Measurements from ENCODE around the gene ABLIM3. TPM values are rescaled to one million over a fixed set of nuclear protein-coding genes. Genes with fewer than 3 reads are reported as not detected.
"Not testable (repeated sequence)": the region's sequence is repeated elsewhere in the genome, so short reads cannot be mapped to it uniquely, and the experiment has no call there.

Gene ABLIM3
- total RNA-seq, 1 donor from 2014 or later = 122 TPM

- Histone ChIP-seq H3K27me3 (ENCODE audit: low read depth) (no peaks in the 10 kb centered on the region), H3K4me3 (peak within 1 kb of the TSS; percentile 73), H3K36me3 (peaks cover 5% of the 10 kb centered on the region), H3K4me1 (peaks cover 51% of the 10 kb centered on the region), H3K27ac (replicated peaks) (peak within 1 kb of the TSS; percentile 95), H3K9me3 (replicated peaks) (peaks cover 14% of the 10 kb centered on the region)
- intact Hi-C loops (cut with micrococcal nuclease) = no loop called here
- DNase-seq = peak; percentile 82
- TF ChIP-seq CTCF (IDR thresholded peaks at IDR 0.05; ENCODE audit: borderline replicate concordance) = no peak
Observed at GRCh38 chr5:149271716-149272563, 130.6 kb downstream of the ABLIM3 start, which contains the start of gene AFAP1L1. Gene AFAP1L1, plus strand, starts transcription at chr5:149271859. Its CDS starts 110 bp downstream, at chr5:149271969.

- H3K36me3 ChIP-seq; DNase-seq; intact Hi-C loops (cut with micrococcal nuclease); H3K27me3 ChIP-seq (ENCODE audit: low read depth): not testable (repeated sequence)
- Histone ChIP-seq H3K27ac (replicated peaks) (peak overlapping the region; percentile 95), H3K4me3 (peak overlapping the region; percentile 73), H3K4me1 (peaks cover 59% of the 10 kb centered on the region), H3K9me3 (replicated peaks) (peaks cover 14% of the 10 kb centered on the region)
Observed at GRCh38 chr5:149272781-149273180, 131.5 kb downstream of the ABLIM3 start.

GRCh38 chr5:149273237-149273636, 131.9 kb downstream of the ABLIM3 start:
- Histone ChIP-seq H3K36me3 (peaks cover 9% of the 10 kb centered on the region), H3K27me3 (ENCODE audit: low read depth) (no peaks in the 10 kb centered on the region), H3K4me1 (peaks cover 64% of the 10 kb centered on the region), H3K27ac (replicated peaks) (peak overlapping the region; percentile 95), H3K4me3 (peak overlapping the region; percentile 73), H3K9me3 (replicated peaks) (peaks cover 11% of the 10 kb centered on the region)
- DNase-seq = no peak
- intact Hi-C loops (cut with micrococcal nuclease) = no loop called here
- no peak for TF ChIP-seq CTCF (IDR thresholded peaks at IDR 0.05; ENCODE audit: borderline replicate concordance)

GRCh38 chr5:149273950-149274349, 132.7 kb downstream of the ABLIM3 start:
- peaks cover 71% of the 10 kb centered on the region for H3K4me1 ChIP-seq
- DNase-seq = no peak
- no peaks in the 10 kb centered on the region for H3K27me3 ChIP-seq (ENCODE audit: low read depth)
- H3K4me3 ChIP-seq = peak overlapping the region; percentile 73
- TF ChIP-seq CTCF (IDR thresholded peaks at IDR 0.05; ENCODE audit: borderline replicate concordance) = no peak
- peaks cover 9% of the 10 kb centered on the region for H3K36me3 ChIP-seq
- H3K27ac ChIP-seq (replicated peaks) = peak overlapping the region; percentile 95
- H3K9me3 ChIP-seq (replicated peaks) = peaks cover 4% of the 10 kb centered on the region
- intact Hi-C loops (cut with micrococcal nuclease) = no loop called here

GRCh38 chr5:149274939-149275338, 133.6 kb downstream of the ABLIM3 start:
- no peaks in the 10 kb centered on the region for H3K27me3 ChIP-seq (ENCODE audit: low read depth)
- H3K4me3 ChIP-seq = no peak overlapping the region
- H3K27ac ChIP-seq (replicated peaks) = peak overlapping the region; percentile 95
- H3K9me3 ChIP-seq (replicated peaks) = no peaks in the 10 kb centered on the region
- peaks cover 9% of the 10 kb centered on the region for H3K36me3 ChIP-seq
- H3K4me1 ChIP-seq = peaks cover 81% of the 10 kb centered on the region
- no peak for DNase-seq
- intact Hi-C loops (cut with micrococcal nuclease) = no loop called here
- TF ChIP-seq CTCF (IDR thresholded peaks at IDR 0.05; ENCODE audit: borderline replicate concordance) = no peak

GRCh38 chr5:149277801-149278200, 136.5 kb downstream of the ABLIM3 start:
- Histone ChIP-seq H3K36me3 (peaks cover 9% of the 10 kb centered on the region), H3K9me3 (replicated peaks) (no peaks in the 10 kb centered on the region), H3K27ac (replicated peaks) (peak overlapping the region; percentile 95), H3K27me3 (ENCODE audit: low read depth) (no peaks in the 10 kb centered on the region), H3K4me3 (no peak overlapping the region), H3K4me1 (peaks cover 99% of the 10 kb centered on the region)
- TF ChIP-seq CTCF (IDR thresholded peaks at IDR 0.05; ENCODE audit: borderline replicate concordance) = no peak
- intact Hi-C loops (cut with micrococcal nuclease) = no loop called here
- no peak for DNase-seq

All from left ventricle myocardium inferior (tissue), 1 donor.